ENCODE measurements around the gene GABRB2. TPM values are rescaled to one million over a fixed set of nuclear protein-coding genes. Genes with fewer than 3 reads are reported as not detected.

The GABRB2 gene
- total RNA-seq, 2 experiments from 2014 or later, result 1.4 to 5.1 TPM

- POLR2A ChIA-PET, result no interaction called here
- intact Hi-C loops (cut with micrococcal nuclease; ENCODE audit: unreplicated experiment), result no loop called here
- Histone ChIP-seq H2AFZ (ENCODE audit: low read length) (no peak overlapping the region), H3K4me3 (ENCODE audit: low read depth, low read length, poor library complexity, severe bottlenecking) (no peak overlapping the region), H3K9me2 (ENCODE audit: insufficient read depth, low read length) (no peaks in the 10 kb centered on the region), H3K4me1 (ENCODE audit: insufficient read depth, low read length, poor library complexity, severe bottlenecking) (no peaks in the 10 kb centered on the region), H4K20me1 (ENCODE audit: insufficient read depth, low read length) (no peaks in the 10 kb centered on the region), H3K27ac (ENCODE audit: low read depth, low read length, poor library complexity, severe bottlenecking) (no peak overlapping the region), H3K36me3 (ENCODE audit: insufficient read depth, low read length) (no peaks in the 10 kb centered on the region), H3K4me2 (ENCODE audit: low read length) (no peak overlapping the region), H3K9me3 (ENCODE audit: low read length) (no peaks in the 10 kb centered on the region), H3K79me2 (ENCODE audit: insufficient read depth, low read depth, low read length) (no peaks in the 10 kb centered on the region)
- CTCF ChIA-PET (ENCODE audit: unreplicated experiment), result no interaction called here
- no peak for TF ChIP-seq EZH2phosphoT487 (IDR thresholded peaks at IDR 0.05; ENCODE audit: borderline replicate concordance, low read depth, low read length)
- TF ChIP-seq, protein P1, sequence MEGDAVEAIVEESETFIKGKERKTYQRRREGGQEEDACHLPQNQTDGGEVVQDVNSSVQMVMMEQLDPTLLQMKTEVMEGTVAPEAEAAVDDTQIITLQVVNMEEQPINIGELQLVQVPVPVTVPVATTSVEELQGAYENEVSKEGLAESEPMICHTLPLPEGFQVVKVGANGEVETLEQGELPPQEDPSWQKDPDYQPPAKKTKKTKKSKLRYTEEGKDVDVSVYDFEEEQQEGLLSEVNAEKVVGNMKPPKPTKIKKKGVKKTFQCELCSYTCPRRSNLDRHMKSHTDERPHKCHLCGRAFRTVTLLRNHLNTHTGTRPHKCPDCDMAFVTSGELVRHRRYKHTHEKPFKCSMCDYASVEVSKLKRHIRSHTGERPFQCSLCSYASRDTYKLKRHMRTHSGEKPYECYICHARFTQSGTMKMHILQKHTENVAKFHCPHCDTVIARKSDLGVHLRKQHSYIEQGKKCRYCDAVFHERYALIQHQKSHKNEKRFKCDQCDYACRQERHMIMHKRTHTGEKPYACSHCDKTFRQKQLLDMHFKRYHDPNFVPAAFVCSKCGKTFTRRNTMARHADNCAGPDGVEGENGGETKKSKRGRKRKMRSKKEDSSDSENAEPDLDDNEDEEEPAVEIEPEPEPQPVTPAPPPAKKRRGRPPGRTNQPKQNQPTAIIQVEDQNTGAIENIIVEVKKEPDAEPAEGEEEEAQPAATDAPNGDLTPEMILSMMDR (conservative IDR thresholded peaks at IDR 0.05; ENCODE audit: low read length), result no peak
- no TSS peak for BruUV-seq (replicated peaks)
- no peak for DNase-seq (ENCODE audit: low spot score)
Observed at GRCh38 chr5:161274951-161275350, 271.6 kb downstream of the GABRB2 start.

DNA sequence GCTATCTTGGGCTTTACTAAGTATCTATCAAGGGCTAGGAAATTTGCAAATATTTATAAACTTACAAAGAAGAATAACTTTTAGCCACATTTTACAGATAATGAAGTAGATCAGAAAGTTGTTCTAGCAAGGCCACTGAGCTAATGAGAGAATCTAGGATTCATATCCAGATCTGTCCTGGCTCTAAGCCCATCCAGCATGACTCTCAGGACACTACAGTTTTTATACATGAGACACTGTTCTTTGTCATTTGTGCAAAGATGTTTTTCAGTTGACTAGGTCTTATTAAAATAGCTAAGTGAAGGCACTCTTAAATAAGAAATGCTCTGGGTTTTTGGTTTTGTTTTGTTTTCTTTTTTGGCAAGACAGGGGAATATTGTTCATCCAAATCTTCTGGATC, 273.1 kb downstream of the GABRB2 start:
- POLR2A ChIA-PET, result interaction anchor here (0.6 kb wide), 1 partner anchor 295 kb away, joined by 8 read pairs; no protein-coding TSS in a partner anchor
- TF ChIP-seq, protein P1 (conservative IDR thresholded peaks at IDR 0.05; ENCODE audit: low read length), result no peak
- no peak for TF ChIP-seq EZH2phosphoT487 (IDR thresholded peaks at IDR 0.05; ENCODE audit: borderline replicate concordance, low read depth, low read length)
- Histone ChIP-seq H3K27ac (ENCODE audit: low read depth, low read length, poor library complexity, severe bottlenecking) (no peak overlapping the region), H4K20me1 (ENCODE audit: insufficient read depth, low read length) (no peaks in the 10 kb centered on the region), H3K9me2 (ENCODE audit: insufficient read depth, low read length) (no peaks in the 10 kb centered on the region), H3K4me2 (ENCODE audit: low read length) (no peak overlapping the region), H2AFZ (ENCODE audit: low read length) (no peak overlapping the region), H3K4me3 (ENCODE audit: low read depth, low read length, poor library complexity, severe bottlenecking) (no peak overlapping the region), H3K79me2 (ENCODE audit: insufficient read depth, low read depth, low read length) (no peaks in the 10 kb centered on the region), H3K4me1 (ENCODE audit: insufficient read depth, low read length, poor library complexity, severe bottlenecking) (no peaks in the 10 kb centered on the region), H3K9me3 (ENCODE audit: low read length) (no peaks in the 10 kb centered on the region), H3K36me3 (ENCODE audit: insufficient read depth, low read length) (no peaks in the 10 kb centered on the region)
- no TSS peak for BruUV-seq (replicated peaks)
- intact Hi-C loops (cut with micrococcal nuclease; ENCODE audit: unreplicated experiment), result no loop called here
- DNase-seq (ENCODE audit: low spot score), result no peak
- CTCF ChIA-PET (ENCODE audit: unreplicated experiment), result no interaction called here

DNA sequence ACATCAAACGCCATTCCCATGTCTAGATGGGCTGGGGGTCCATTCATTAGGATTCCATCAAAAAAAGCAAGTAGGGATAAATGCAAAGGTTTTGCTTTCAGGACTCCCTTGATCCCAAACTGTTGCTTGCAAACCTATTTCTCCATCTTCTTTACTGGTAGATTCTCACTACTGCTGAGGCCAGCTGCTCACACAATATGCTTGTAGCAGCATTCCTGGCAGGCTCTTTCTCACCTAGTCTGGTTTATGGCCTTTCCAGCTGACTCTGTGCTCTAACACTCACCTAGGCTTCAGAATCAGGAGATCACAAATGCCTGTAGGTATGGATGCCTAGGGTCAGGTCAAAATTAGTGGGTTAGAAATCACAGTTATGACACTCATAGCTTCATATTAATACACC, 274.7 kb downstream of the GABRB2 start:
- no peak overlapping the region for H3K27ac ChIP-seq (ENCODE audit: low read depth, low read length, poor library complexity, severe bottlenecking)
- POLR2A ChIA-PET, result no interaction called here
- no peaks in the 10 kb centered on the region for H3K79me2 ChIP-seq (ENCODE audit: insufficient read depth, low read depth, low read length)
- no peak overlapping the region for H3K4me3 ChIP-seq (ENCODE audit: low read depth, low read length, poor library complexity, severe bottlenecking)
- no peaks in the 10 kb centered on the region for H3K36me3 ChIP-seq (ENCODE audit: insufficient read depth, low read length)
- no peaks in the 10 kb centered on the region for H4K20me1 ChIP-seq (ENCODE audit: insufficient read depth, low read length)
- DNase-seq (ENCODE audit: low spot score), result no peak
- no peaks in the 10 kb centered on the region for H3K9me2 ChIP-seq (ENCODE audit: insufficient read depth, low read length)
- no peaks in the 10 kb centered on the region for H3K4me1 ChIP-seq (ENCODE audit: insufficient read depth, low read length, poor library complexity, severe bottlenecking)
- no peak overlapping the region for H3K4me2 ChIP-seq (ENCODE audit: low read length)
- no peak for TF ChIP-seq EZH2phosphoT487 (IDR thresholded peaks at IDR 0.05; ENCODE audit: borderline replicate concordance, low read depth, low read length)
- TF ChIP-seq, protein P1 (conservative IDR thresholded peaks at IDR 0.05; ENCODE audit: low read length), result no peak
- CTCF ChIA-PET (ENCODE audit: unreplicated experiment), result no interaction called here
- no peak overlapping the region for H2AFZ ChIP-seq (ENCODE audit: low read length)
- intact Hi-C loops (cut with micrococcal nuclease; ENCODE audit: unreplicated experiment), result no loop called here
- no TSS peak for BruUV-seq (replicated peaks)
- H3K9me3 ChIP-seq (ENCODE audit: low read length), result no peaks in the 10 kb centered on the region
